Activated T-helper 1 cell treated with anti-CD3 and anti-CD28 coated beads, Interleukin-12 subunit alpha, Interleukin-12 subunit beta, Interleukin-2, Interleukin-4 antibody, amounts not matched to agents 30 ng/mL and 10 ng/mL and 1 ng/mL, durations not matched to agents 14 hours and 24 hours and 36 hours (primary cell): ENCODE measurements around the gene NOG. TPM values are rescaled to one million over a fixed set of nuclear protein-coding genes. Genes with fewer than 3 reads are reported as not detected.

Source experiments
- DNase-seq: peaks from one replicate; pipeline ENCODE4 v3.0.0; 2021; ENCODE audit warnings: low spot score
- H3K27ac Mint-ChIP-seq: one replicate; pipeline ENCODE4 v1.8.0; 2021; ENCODE audit warnings: mild to moderate bottlenecking, mixed read lengths
- H3K27me3 Mint-ChIP-seq: one replicate; pipeline ENCODE4 v1.8.0; 2022; ENCODE audit warnings: mild to moderate bottlenecking, moderate library complexity, mixed read lengths; ENCODE audit not compliant: insufficient read depth
- H3K36me3 Mint-ChIP-seq: one replicate; pipeline ENCODE4 v1.8.0; 2021; ENCODE audit warnings: low read depth, mixed read lengths
- H3K4me1 Mint-ChIP-seq: one replicate; pipeline ENCODE4 v1.8.0; 2021; ENCODE audit warnings: low read depth, mixed read lengths
- H3K4me3 Mint-ChIP-seq: one replicate; pipeline ENCODE4 v1.8.0; 2021; ENCODE audit warnings: mild to moderate bottlenecking, moderate library complexity, mixed read lengths
- H3K9me3 Mint-ChIP-seq: one replicate; pipeline ENCODE4 v1.8.0; 2021; ENCODE audit warnings: mixed read lengths
- intact Hi-C: fragments of 100-400 bp; cut with micrococcal nuclease; formaldehyde crosslinking; loops from one replicate; pipeline ENCODE4 v1.15.1; 2024
- total RNA-seq: library from RNA; stranded (reverse); gene quantifications from 2 replicates; pipeline ENCODE4 v1.2.3, GENCODE V29; 2022

NOG gene
- total RNA-seq = not detected in 2 replicates

DNA sequence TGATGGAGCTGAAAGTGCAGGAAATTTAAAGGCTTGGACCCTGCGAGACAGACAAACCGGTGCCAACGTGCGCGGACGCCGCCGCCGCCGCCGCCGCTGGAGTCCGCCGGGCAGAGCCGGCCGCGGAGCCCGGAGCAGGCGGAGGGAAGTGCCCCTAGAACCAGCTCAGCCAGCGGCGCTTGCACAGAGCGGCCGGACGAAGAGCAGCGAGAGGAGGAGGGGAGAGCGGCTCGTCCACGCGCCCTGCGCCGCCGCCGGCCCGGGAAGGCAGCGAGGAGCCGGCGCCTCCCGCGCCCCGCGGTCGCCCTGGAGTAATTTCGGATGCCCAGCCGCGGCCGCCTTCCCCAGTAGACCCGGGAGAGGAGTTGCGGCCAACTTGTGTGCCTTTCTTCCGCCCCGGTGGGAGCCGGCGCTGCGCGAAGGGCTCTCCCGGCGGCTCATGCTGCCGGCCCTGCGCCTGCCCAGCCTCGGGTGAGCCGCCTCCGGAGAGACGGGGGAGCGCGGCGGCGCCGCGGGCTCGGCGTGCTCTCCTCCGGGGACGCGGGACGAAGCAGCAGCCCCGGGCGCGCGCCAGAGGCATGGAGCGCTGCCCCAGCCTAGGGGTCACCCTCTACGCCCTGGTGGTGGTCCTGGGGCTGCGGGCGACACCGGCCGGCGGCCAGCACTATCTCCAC lies at the start of gene NOG:
Gene NOG, plus strand, starts transcription at position 54 of the 674 bp plus-strand sequence. Its CDS starts 525 bp downstream, at position 579.
- Mint-ChIP-seq H3K4me1 (peaks cover 21% of the 10 kb centered on the region), H3K27me3 (peaks cover 61% of the 10 kb centered on the region), H3K4me3 (peak within 1 kb of the TSS; percentile 66), H3K36me3 (peaks cover 1% of the 10 kb centered on the region), H3K9me3 (no peaks in the 10 kb centered on the region), H3K27ac (no peak within 1 kb of the TSS)
- intact Hi-C loops = loop anchor here (2.0 to 5.0 kb wide), 2 partner anchors 85 to 369 kb away; partner anchors contain the start of gene COIL
- DNase-seq = no peak

DNA sequence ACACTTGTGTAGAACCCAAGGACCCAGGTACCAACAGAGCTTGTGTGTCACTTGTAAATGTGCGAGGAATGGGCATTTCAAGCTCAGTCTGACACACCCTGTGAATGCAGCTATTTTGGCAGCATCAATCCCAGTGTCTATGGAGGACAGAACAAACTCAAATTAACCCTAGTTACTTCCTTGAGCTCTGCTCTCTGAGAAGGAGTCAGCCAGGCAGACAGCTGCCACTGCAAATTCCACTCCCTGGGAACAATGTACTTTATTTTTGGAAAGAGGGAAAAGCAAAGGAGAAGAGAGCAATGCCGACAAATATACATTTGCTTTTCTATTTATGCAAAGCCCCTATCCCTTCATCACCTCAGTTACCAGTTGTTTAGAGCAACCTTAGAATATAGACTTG lies 48.4 kb upstream of the NOG start:
- intact Hi-C loops = no loop called here
- no peak for DNase-seq
- Mint-ChIP-seq H3K27ac (no peak overlapping the region), H3K9me3 (peaks cover under 1% of the 10 kb centered on the region), H3K4me3 (no peak overlapping the region), H3K4me1 (no peaks in the 10 kb centered on the region), H3K27me3 (no peaks in the 10 kb centered on the region), H3K36me3 (no peaks in the 10 kb centered on the region)

DNA sequence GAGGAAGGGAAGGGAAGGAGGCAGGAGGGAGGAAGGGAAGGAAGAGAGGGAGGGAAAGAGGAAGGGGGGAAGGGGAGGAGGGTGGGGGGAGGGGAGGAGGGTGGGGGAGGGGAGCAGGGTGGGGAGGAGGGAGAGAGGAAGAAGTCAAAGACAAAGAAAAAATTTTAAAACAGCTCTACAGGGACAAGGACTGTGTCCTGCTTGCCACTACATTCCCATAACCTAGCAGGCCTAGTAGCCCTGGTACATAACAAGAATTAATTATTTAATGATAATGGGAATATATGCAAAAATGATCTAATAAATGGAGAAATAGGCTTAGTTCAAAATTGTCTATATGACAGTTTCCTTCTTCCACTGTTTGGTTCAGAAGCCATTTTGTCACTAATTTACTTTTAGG lies 47.6 kb upstream of the NOG start:
- Mint-ChIP-seq H3K4me1 (no peaks in the 10 kb centered on the region), H3K27ac (no peak overlapping the region), H3K9me3 (peaks cover 6% of the 10 kb centered on the region), H3K36me3 (no peaks in the 10 kb centered on the region), H3K27me3 (no peaks in the 10 kb centered on the region), H3K4me3 (no peak overlapping the region)
- DNase-seq = no peak
- intact Hi-C loops = no loop called here

DNA sequence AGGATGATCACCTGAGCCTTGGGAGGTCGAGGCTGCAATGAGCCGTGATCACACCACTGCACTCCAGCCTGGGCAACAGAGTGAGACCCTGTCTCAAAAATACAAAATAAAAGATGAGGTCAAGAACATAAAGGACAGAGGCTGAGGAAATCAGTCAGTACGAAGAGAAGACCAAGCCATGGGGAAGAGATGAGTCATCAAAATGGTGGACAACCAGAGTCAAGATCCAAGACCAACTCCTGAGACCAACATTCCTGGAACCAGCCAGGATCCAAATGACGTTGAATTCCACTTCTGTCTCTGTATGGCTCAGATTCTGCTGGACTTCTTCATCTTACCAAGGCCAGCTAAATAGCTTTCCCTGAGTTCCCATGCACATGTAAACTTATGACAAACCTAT lies 44.8 kb upstream of the NOG start:
- Mint-ChIP-seq H3K9me3 (peaks cover 15% of the 10 kb centered on the region), H3K4me3 (no peak overlapping the region), H3K36me3 (no peaks in the 10 kb centered on the region), H3K4me1 (no peaks in the 10 kb centered on the region), H3K27me3 (no peaks in the 10 kb centered on the region), H3K27ac (no peak overlapping the region)
- intact Hi-C loops = no loop called here
- DNase-seq = no peak

DNA sequence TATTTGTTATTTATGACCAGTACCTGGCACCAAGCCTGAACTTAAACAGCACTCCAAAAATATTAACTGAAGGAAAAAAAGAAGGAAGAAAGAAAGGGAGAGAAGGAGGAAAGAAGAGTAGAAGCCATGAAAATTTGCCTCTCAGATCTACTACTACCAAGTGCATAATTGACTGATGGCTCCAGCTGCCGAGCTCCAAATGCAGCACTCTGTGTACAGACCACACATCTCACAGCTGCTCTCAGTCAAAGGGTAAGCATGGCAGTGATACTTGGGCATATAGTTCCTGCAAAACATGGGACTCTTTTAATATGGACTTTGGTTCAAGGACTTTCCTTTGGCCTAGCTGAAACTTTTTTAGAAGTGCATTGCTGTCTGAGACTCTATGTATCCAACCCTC lies 44.0 kb upstream of the NOG start:
- intact Hi-C loops = no loop called here
- Mint-ChIP-seq H3K27me3 (peaks cover under 1% of the 10 kb centered on the region), H3K36me3 (no peaks in the 10 kb centered on the region), H3K27ac (no peak overlapping the region), H3K4me1 (no peaks in the 10 kb centered on the region), H3K9me3 (peaks cover 15% of the 10 kb centered on the region), H3K4me3 (no peak overlapping the region)
- no peak for DNase-seq

DNA sequence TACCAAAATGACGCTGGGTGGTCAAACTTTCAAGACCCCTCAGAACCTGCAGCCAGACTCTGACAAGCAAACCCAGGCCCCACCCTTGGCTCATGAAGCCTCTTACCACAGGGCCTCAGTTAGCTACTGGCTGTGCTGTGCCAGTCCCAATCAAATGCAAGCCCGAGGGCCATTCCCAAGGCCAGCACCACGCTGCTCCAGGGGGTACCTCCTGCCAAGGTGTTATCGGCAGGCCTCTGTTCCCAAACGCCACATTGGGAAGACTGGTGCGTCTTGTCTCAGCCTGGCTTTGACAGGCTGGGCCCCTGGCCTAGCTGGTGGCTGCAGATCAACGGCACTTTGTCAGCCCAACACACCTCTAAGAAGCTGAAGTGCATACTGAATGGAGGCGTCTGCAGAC lies 35.8 kb upstream of the NOG start:
- no peak for DNase-seq
- Mint-ChIP-seq H3K36me3 (no peaks in the 10 kb centered on the region), H3K27me3 (peaks cover 3% of the 10 kb centered on the region), H3K9me3 (peaks cover under 1% of the 10 kb centered on the region), H3K4me3 (no peak overlapping the region), H3K4me1 (no peaks in the 10 kb centered on the region), H3K27ac (no peak overlapping the region)
- intact Hi-C loops = no loop called here

DNA sequence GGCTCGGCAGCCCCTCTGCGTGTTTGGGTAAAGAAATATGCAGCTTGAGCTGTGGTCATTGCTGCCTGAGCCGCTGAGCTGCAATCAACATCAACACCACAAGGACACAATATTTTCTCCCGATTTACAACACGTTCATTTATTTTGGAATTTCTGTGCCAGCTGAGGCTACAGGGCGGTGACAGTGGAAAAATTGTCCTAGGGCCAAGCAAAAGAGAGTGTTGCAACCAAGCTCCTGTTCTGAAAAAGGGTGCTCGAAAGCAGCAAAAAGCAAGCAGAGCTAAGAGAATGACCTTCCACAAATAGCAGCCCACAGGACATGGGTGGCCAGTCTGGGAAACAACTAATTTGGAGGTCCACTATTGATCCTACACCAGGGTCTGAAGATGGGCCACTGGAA lies 35.4 kb upstream of the NOG start:
- Mint-ChIP-seq H3K27me3 (peaks cover 3% of the 10 kb centered on the region), H3K27ac (no peak overlapping the region), H3K9me3 (no peaks in the 10 kb centered on the region), H3K4me1 (no peaks in the 10 kb centered on the region), H3K4me3 (no peak overlapping the region), H3K36me3 (no peaks in the 10 kb centered on the region)
- intact Hi-C loops = no loop called here
- no peak for DNase-seq

DNA sequence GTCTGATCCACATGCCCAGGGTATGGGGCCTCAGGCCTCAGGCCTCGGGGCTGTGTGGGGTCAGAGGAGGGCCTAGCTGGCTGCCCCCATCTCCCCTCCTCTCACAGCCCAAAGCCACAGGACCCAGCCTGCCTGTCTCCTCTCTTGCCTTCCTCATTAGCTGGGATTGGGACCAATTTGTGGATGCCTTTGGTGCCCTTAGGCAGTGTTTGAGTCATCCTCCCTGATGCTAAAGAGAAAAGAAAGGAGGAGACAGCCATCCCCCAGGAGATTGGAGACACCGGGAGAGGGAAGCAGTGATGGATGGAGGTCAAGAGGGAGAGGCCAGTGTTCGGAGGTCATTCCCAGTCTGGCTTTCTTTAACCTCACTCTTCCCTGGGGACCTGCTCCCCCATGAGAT lies 23.3 kb upstream of the NOG start:
- no peak for DNase-seq
- intact Hi-C loops = no loop called here
- H3K36me3 Mint-ChIP-seq = no peaks in the 10 kb centered on the region

DNA sequence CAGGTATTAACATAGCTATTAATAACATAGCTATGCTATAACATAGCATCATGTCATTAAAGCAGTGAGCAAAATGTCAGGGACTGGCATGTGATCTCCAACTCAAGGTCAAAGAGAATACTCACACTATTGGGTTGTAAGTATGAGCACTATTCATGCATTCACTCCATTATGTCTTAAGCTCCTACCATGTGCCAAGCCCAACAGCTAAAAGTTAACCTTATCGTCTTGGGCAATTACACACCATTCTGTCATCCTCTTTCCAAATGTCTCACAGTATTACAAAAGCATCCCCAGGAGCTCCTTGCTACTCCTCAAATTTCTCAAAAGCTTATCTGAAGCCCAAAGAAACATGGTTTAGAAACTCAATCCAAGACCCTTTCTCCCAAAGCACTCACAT lies 22.0 kb upstream of the NOG start:
- Mint-ChIP-seq H3K9me3 (no peaks in the 10 kb centered on the region), H3K4me3 (no peak overlapping the region), H3K27me3 (peaks cover 8% of the 10 kb centered on the region), H3K36me3 (no peaks in the 10 kb centered on the region), H3K4me1 (no peaks in the 10 kb centered on the region), H3K27ac (no peak overlapping the region)
- no peak for DNase-seq
- intact Hi-C loops = no loop called here

More for the DNA sequence above, 23.3 kb upstream of the NOG start:
- no peaks in the 10 kb centered on the region for H3K4me1 Mint-ChIP-seq
- no peak overlapping the region for H3K4me3 Mint-ChIP-seq
- peaks cover 12% of the 10 kb centered on the region for H3K27me3 Mint-ChIP-seq
- H3K9me3 Mint-ChIP-seq = no peaks in the 10 kb centered on the region
- H3K27ac Mint-ChIP-seq = no peak overlapping the region

DNA sequence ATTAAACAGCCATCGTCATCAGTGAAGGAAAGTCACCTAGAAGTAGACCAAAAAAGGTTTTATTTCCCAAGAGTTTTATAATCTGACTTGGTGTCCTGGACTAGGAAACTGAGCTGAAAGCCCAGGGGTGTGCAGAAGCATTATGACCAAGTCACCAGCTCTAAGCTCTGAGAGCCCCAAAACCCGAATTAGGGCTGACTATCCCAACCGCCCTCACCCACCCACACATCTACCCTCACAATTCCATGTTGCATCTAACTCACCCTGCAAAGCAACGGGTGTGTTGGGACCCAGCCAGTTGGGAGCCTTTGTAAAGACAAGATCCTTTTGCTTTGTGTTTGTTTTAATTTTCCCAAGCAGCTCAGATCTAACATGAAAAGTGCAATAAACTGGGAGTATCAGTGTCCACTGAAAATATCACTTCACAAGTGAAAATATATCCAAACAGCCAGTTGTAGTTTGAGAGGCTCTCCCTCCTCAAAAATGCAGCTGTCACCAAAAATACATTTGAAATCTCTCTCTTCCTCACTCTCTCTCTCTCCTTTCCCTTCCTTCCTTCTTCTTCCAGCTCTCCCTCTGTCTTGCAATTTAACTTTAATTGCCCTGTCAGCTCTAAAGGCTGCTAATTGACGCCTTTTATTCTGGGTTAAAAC lies 16.2 kb upstream of the NOG start:
- intact Hi-C loops = no loop called here
- DNase-seq = no peak
- Mint-ChIP-seq H3K4me1 (no peaks in the 10 kb centered on the region), H3K9me3 (no peaks in the 10 kb centered on the region), H3K4me3 (no peak overlapping the region), H3K27me3 (peaks cover 7% of the 10 kb centered on the region), H3K36me3 (no peaks in the 10 kb centered on the region), H3K27ac (no peak overlapping the region)

DNA sequence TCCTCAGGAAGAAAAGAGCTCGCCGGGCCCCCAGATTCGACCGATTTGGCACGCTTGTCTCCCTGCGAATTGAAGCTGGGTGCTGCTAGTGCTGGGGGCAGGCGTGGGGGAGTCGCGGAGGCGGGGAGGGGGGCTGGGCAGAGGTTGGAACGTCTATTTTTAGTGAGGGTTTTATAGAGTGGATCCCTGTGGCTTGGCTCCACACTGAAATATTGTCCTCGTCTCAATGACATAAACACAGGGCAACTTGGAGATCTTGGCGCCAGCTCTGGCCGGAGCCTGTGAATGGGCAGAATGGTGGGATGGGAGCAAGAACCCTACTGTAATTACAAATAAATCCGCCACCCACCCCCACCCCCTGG lies 15.7 kb upstream of the NOG start:
- intact Hi-C loops = no loop called here
- peaks cover 12% of the 10 kb centered on the region for H3K27me3 Mint-ChIP-seq
- no peaks in the 10 kb centered on the region for H3K36me3 Mint-ChIP-seq
- no peaks in the 10 kb centered on the region for H3K9me3 Mint-ChIP-seq
- no peak overlapping the region for H3K4me3 Mint-ChIP-seq
- no peaks in the 10 kb centered on the region for H3K4me1 Mint-ChIP-seq
- no peak overlapping the region for H3K27ac Mint-ChIP-seq
- no peak for DNase-seq

DNA sequence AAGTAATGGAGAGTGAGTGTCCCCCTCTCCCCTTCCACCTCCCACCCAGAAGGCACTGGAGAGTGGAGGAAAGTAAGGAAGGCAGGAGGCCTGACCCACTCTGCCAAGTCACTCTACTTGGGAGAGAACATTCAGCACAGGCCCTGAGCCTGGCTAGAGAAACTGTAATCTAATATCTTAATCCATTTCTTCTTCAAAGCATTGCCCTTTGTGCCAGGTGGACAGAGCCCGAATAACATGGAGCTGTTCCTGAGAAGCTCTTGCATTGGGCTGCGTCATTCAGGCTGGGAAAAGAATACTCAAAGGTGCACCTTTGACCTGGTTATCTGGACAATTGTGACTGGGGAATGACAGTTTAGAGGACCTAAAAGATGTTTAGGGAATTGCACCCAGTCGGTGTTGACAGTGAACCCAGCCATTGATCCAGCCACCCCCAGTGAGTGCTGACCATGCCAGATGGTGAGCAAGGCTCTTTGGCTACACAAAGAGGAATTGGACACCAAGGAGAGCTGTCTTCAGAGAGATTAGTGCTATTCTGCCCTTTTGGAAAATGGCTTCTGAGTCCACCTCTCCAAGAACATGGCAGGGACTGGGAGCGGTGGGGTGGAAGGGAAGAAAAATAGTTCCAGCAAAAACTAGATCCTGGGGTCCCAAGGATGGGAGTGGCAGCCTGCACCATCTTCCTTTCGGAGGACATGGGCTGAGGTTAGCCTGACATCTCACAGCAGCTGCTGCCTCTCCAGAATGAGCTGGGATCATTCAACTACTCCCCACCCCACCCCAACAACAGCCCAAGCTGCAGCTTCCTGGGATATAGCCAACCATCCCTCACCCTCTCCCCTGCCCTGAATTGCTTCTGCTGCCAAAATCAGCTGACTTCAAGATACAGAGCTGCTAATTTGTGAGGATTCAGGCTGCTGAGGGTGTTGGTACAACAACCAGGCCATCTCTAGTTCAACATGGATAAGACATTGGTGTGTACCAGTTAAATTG lies 11.6 kb upstream of the NOG start:
- no peak for DNase-seq
- intact Hi-C loops = no loop called here
- H3K4me3 Mint-ChIP-seq = no peak overlapping the region
- no peaks in the 10 kb centered on the region for H3K36me3 Mint-ChIP-seq
- peaks cover 28% of the 10 kb centered on the region for H3K27me3 Mint-ChIP-seq
- H3K9me3 Mint-ChIP-seq = no peaks in the 10 kb centered on the region
- no peaks in the 10 kb centered on the region for H3K4me1 Mint-ChIP-seq
- H3K27ac Mint-ChIP-seq = no peak overlapping the region

DNA sequence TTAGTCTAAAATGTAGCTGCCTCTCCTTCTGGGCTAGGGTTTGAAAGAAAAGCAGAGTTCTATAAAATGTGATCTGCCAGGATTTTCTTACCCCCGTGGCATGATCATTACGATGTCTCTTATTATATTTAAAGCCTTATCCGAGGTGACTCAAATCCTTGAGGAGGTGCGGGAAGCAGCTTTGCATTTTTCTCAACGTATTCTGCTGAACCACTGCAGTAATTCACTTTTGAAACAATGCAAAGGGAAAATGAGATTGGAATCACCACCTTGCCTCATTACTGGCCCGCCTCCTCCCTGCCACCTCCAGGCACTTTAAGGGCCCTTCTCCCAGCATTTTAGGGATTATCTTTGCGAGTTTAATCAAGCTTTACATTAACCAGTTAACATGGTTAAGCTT lies 9.7 kb upstream of the NOG start:
- no peaks in the 10 kb centered on the region for H3K36me3 Mint-ChIP-seq
- H3K9me3 Mint-ChIP-seq = no peaks in the 10 kb centered on the region
- no peak overlapping the region for H3K27ac Mint-ChIP-seq
- peaks cover 29% of the 10 kb centered on the region for H3K27me3 Mint-ChIP-seq
- no peaks in the 10 kb centered on the region for H3K4me1 Mint-ChIP-seq
- intact Hi-C loops = no loop called here
- no peak for DNase-seq
- H3K4me3 Mint-ChIP-seq = no peak overlapping the region
